GM21717 (cell line): ENCODE data around the gene LAMB2.
A peak's percentile ranks its signal among the peaks of the same experiment; 100 is the strongest.

Experiments
- ATAC-seq: cut with Tn5 transposase; IDR thresholded peaks from one replicate; pipeline ENCODE4 v1.9.1; 2021; ENCODE audit warnings: mild to moderate bottlenecking, moderate library complexity; ENCODE audit not compliant: unreplicated experiment

The LAMB2 gene

DNA sequence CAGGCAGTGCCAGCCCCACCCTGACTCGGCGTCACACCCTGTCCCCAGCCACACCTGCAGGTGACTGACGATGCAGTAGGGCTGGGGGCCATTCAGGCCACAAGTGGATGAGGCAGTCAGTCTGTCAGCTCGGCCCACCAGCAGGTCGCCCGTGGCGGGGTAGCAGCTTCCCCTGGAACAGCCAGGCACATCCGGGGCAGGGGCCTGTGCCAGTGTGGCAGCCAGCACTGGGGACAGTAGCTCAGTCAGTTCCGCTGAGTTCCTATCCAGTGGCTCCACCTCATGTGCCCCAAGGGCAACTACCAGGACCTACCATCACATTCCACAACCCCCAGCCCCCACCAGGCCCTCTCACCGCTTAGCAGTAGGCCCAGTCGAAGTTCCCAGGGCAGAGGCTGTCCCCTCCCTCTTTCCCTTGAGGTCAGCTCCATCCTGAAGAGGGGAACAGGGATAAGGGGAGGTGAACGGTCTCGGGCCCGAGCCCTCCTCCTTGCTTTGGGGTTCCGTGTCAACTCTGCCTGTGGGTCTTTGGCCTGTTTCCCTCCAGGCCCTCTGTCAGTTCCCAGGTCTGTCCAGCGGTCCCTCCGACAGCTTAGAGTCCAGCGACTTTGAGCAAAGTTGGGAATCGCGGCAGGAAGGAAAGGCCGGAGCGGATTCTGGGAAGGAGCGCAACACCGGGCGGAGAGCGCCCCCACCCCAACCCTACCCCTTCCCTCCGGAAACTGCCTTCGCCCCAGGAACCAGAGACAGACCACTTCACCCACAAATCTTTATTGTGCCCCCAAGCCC is at the start of gene LAMB2:
TSS of gene LAMB2 (minus strand) at position 614 of the 789 bp plus-strand sequence. CDS start at position 431, 183 bp downstream.
- no peak for ATAC-seq

- ATAC-seq: no peak
Observed at GRCh38 chr3:49181351-49181750, 48.5 kb upstream of the LAMB2 start.

DNA sequence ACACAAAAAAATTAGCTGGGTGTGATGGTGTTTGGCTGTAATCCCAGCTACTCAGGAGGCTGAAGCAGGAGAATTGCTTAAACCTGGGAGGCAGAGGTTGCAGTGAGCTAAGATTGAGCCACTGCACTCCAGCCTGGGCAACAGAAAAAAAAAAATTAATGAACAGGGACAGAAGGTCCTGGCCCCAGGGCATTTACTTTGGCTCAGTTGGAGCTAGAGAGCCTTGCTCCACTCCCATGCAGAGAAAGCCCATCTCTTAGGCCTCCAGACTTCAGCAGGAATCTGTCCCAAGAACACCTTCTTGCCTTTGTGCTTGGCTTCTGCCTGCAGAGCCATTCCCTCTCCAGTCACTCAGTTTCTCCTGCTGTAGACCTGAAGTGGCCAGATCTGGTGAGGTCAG is 47.3 kb upstream of the LAMB2 start:
- no peak for ATAC-seq

DNA sequence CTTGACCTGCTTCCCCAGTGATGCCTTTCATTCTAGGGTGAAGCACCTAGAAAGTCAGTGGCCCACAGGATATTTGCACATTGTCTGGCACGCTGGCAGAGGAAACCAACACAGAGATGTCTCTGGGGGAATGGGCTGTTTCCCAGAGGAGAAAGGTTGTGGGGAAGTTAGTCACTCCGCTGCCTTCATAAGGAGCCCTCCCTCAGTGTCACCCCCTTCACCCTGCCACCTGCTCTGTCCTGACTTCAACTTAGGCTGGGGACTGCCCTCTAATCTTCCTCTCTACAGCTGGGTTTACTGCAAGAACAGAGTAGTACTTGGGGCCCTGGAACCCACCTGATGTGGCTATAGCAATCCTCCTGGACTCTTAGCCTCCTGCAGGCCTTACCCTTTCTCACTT is 44.2 kb upstream of the LAMB2 start:
- ATAC-seq: no peak

DNA sequence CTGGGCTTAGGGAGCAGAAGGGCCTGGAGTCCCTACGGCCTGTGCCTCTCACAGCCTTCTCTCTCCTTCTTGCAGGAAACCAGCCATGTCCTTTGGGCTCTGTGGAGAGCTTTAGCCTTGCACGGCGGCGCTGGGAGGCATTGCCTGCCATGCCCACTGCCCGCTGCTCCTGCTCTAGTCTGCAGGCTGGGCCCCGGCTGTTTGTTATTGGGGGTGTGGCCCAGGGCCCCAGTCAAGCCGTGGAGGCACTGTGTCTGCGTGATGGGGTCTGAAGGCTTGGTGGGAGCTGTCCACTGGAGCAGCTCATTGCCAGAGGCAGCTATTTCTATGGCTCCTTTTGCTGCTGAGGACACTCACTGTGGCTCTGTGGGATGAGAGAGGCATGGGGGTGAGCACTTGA is 42.7 kb upstream of the LAMB2 start:
- ATAC-seq: no peak

DNA sequence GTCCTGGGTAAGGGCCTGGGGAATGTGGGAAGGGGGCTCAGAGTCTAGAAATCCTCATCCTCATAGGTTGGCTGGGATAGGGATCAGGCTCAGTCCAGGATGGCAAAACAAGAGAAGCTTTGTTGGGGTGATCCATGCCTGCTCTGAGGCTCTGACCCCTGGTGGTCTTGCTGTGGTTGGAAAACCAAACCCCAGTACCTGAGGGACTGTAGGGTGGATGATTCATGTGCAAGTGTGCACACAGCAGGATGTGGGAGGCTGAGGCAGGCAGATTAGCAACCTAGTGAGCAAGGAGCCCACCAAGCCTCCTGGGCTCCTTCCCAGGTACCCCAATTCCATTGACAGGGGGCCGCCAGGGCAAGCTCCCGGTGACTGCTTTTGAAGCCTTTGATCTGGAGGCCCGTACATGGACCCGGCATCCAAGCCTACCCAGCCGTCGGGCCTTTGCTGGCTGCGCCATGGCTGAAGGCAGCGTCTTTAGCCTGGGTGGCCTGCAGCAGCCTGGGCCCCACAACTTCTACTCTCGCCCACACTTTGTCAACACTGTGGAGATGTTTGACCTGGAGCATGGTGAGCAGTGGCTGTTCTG is 41.6 kb upstream of the LAMB2 start:
- no peak for ATAC-seq

- no peak for ATAC-seq
Observed at GRCh38 chr3:49173792-49174170, 40.9 kb upstream of the LAMB2 start.

- no peak for ATAC-seq
Observed at GRCh38 chr3:49173116-49173791, 40.4 kb upstream of the LAMB2 start.

- ATAC-seq: no peak
Observed at GRCh38 chr3:49172551-49173041, 39.7 kb upstream of the LAMB2 start.

DNA sequence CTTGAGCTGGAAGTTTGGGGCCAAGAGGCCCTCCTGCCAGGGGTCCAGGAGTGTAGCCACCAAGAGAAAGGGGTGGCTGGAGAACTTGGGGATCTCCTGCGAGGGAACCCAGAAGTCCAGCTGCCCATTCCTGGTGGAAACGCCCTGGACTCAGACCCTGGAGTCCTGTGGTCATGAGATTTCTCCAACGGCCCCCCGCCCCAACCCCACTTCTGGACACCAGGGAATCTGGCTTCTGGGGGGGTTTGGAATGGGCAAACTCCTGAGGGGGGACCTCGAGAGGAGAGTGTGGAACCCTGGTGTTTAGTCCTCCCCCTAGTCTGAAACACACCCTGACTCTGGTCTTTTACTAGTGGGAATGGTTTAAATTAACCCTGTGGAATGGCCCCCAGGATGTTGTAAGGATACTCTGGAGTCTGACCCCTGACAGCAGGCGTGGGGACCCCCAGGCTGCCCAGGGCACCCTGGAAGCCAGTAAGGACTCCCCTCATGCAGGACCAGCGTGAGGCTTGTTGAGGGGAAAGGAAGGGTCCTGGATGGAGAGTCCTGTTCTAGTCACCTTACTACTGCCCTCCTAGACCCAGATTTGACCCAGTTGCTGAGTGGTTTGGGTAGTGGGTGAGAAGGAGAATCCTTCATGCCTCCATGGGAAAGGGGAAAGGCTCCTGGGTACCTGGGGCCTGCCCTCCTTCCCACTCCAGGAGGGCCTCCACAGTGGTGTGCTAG is 39.1 kb upstream of the LAMB2 start:
- ATAC-seq: no peak

DNA sequence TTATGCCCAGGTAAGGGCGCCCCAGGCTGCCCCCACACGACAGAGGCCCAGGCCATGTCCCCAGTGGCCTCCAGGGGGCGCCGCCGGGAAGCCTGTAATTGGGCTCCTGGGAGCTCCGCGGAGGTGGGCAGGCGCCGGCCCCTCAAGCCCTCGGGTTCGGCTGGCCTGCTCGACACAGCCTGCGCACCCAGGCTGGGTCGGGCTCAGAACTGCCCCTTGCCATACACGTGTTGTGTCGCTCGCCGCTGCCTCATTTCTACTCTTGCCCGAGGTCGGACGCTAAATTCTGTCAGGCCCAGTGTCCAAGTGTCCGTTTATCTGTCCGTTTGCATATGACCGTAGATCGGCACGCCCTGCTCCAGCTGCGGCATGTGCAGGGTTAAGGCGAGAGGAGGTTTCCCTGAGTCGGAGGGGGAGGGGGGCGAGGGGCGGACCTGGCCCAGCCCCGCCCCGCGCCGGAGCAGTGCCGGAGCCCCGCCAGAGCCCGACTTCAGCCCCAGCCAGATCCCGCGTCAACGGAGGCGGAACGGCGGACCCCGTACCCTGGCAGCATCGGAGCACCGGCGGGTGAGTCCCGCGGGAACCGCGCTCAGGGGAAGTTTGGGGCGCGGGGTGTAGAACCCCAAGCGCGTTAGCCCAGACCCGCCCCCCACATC is 38.4 kb upstream of the LAMB2 start, which contains the start of gene KLHDC8B:
TSS of gene KLHDC8B (plus strand) at position 480 of the 656 bp plus-strand sequence. CDS start 1,172 bp downstream, outside the sequence.
- no peak for ATAC-seq

- ATAC-seq: no peak
Observed at GRCh38 chr3:49170744-49171118, 37.9 kb upstream of the LAMB2 start.

GRCh38 chr3:49166752-49167556 is 34.1 kb upstream of the LAMB2 start:
- ATAC-seq: no peak

DNA sequence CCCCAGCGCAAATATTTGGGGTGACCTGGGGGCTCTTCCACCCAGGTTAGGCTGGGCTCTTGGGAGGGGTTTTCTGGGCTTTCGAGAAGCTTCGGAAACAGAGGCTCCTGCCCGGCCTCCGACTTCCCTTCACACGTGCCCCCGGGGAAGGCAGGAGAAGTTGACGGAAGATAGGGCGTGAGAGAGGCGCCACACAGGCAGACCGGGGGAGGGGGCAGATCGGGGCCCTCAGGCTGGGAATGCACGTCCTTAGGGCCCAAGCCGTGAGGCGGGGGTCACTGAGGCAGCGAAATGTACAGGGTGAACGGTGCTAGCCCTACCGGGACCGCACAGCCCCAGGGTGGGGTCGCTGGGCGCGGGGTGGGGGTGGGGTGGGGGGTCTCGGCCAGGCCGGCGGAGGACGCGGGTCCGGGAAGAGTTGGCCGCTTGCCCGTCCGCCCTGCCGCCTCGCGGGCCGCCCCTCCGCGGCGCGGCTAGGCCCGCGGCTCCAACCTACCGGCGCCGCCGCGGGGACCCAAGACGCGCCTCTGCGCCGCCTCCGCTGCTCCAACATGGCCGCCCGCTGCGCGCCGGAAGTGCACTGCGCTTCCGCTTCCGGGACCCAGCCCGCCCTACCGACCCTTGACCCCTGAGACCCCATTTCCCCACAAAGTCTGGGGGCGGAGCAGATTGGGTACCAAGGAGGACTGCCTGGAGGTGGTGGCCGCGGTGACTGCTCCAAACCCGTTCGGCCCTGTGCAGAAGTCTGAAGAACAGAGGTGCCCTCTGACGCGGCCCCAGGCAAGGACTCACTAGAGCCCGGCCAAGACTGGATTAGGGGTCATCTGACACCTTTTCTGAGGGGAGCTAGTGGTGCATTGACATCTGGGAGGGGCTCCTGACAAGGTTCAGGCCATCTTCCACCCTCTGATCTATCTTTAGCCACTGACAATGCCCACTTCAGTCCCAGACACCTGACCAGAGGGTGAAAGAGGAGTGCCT is 33.2 kb upstream of the LAMB2 start, which contains the start of gene CCDC71:
TSS of gene CCDC71 (minus strand) at position 561 of the 981 bp plus-strand sequence. CDS start 2,123 bp downstream, outside the sequence.
- ATAC-seq: peak; percentile 75

- no peak for ATAC-seq
Observed at GRCh38 chr3:49164983-49165720, 32.3 kb upstream of the LAMB2 start.

DNA sequence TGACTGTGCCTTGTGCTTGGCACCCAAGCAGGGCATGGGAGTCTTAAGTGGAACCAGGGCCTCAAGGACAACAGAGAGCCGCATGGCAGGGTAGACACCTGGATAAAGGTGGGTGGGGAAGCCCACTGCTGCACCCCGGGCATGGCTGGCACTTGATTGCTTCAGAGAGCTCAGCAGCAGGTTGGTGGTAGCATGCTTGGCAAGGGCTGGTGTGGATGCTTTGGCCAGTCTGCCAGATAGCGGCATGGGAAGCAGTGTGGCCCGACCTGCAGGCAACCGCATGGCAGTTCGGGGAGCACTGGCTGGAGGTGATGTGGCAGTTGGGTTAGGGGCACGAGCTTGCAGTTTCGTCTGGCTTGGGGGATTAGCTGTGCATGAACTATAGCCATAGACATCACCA is 30.8 kb upstream of the LAMB2 start:
- no peak for ATAC-seq

DNA sequence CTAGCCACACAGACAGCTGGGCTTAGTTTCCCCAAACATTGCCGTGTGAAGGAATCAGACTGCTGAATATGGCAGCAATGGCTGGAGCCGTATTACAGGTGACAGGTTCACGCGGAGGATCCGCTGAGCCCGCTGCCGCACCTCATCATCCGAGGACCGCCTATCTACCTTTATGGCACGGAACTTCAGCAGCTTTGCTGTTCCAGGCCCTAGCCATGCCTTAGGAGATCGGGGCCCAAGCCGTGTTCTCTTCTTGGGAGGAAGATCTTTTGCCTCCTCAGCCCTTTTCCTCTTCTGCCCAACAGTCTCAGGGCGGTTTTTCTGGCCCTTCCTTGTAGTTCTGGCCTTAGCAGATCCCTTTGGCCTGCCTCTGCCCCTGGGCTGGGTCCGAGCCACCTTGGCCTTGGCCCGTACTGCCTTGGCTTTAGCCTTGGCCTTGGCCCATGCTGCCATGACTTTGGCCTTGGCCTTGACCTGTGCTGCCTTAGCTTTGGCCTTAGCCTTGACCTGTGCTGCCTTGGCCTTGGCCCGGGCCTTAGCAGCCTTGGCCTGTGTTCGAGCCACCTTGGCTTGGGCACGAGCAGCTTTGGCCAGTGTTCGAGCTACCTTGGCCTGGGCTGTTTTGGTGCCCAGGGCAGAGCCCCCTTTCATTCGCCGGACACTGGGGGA is 30.0 kb upstream of the LAMB2 start:
- no peak for ATAC-seq
